Vagina (tissue), 2 donors: ENCODE results near the gene GRXCR1.

Source experiments
- CTCF ChIP-seq, 3 experiments: fragments of 450-650 bp in 2 of 3; fragments of 200-600 bp in 1 of 3; sonication (generic) in 1 of 3; IDR thresholded peaks; one replicate each; pipeline ENCODE4 v1.5.1; 2017 to 2019; ENCODE audit warnings: antibody characterized with exemption in 3 of 3, mild to moderate bottlenecking in 2 of 3, moderate library complexity in 2 of 3
- POLR2AphosphoS5 ChIP-seq, 2 donors: sonication (generic); formaldehyde crosslinking; IDR thresholded peaks; one replicate each; pipeline ENCODE4 v1.9.0; 2017; ENCODE audit warnings: antibody characterized with exemption in 2 of 2, mild to moderate bottlenecking in 2 of 2, low read depth in 1 of 2; ENCODE audit not compliant: insufficient read depth in 1 of 2

DNA sequence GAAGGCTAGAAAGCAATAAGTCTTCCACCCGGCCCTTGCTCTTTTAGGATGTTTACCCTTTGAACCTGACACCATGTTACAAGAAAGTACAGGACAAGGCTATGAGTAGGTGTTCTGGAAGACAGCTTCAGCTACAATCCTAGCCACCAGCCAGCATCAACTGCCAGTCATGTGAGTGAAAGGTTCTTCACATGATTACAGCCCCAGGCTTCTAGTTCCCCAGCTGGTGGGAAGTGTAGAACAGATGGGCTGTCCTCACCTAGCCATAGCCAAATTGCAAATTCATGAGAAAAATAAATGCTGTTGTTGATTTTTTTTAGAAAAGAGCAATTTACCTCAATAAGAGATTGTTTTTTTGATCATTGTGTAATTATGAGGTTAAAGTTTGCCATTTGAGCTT is 60.8 kb downstream of the GRXCR1 start:
- TF ChIP-seq POLR2AphosphoS5 (IDR thresholded peaks at IDR 0.05; ENCODE audit: insufficient read depth in 1 of 2, low read depth in 1 of 2): no peak
- TF ChIP-seq CTCF (IDR thresholded peaks at IDR 0.05): no peak
